Liver (tissue), 9 donors: ENCODE measurements around the gene PIGT. TPM values are rescaled to one million over a fixed set of nuclear protein-coding genes. Genes with fewer than 3 reads are reported as not detected.

Experiments
- DNase-seq: peaks from one replicate; pipeline ENCODE4 v3.0.0-alpha.2; 2017; ENCODE audit warnings: low spot score
- H3K27ac ChIP-seq, 2 donors: one replicate each; pipeline ENCODE4 v1.7.0; 2013; ENCODE audit warnings: inconsistent platforms in 2 of 2, low read length in 2 of 2, control low read depth in 1 of 2, low read depth in 1 of 2, mild to moderate bottlenecking in 1 of 2
- H3K27me3 ChIP-seq, 4 donors: one replicate each; pipeline versions ENCODE4 v1.6.1 to v1.7.0; 2013; ENCODE audit warnings: low read length in 3 of 4, inconsistent platforms in 1 of 4, mild to moderate bottlenecking in 1 of 4, moderate library complexity in 1 of 4; ENCODE audit not compliant: control insufficient read depth in 4 of 4, insufficient read depth in 4 of 4
- H3K36me3 ChIP-seq, 4 donors: one replicate each; pipeline versions ENCODE4 v1.6.1 to v1.7.0; 2013; ENCODE audit warnings: low read length in 3 of 4, mild to moderate bottlenecking in 3 of 4, low read depth in 1 of 4, moderate library complexity in 1 of 4; ENCODE audit not compliant: control insufficient read depth in 4 of 4, insufficient read depth in 3 of 4
- H3K4me1 ChIP-seq, 4 donors: one replicate each; pipeline versions ENCODE4 v1.6.1 to v1.7.0; 2013; ENCODE audit warnings: low read length in 3 of 4, mild to moderate bottlenecking in 3 of 4, moderate library complexity in 1 of 4; ENCODE audit not compliant: control insufficient read depth in 4 of 4, insufficient read depth in 4 of 4
- H3K4me3 ChIP-seq, 3 donors: one replicate each; pipeline versions ENCODE4 v1.6.1 to v1.7.0; 2013; ENCODE audit warnings: low read length in 3 of 3, control low read depth in 1 of 3, low read depth in 1 of 3, mild to moderate bottlenecking in 1 of 3
- H3K9ac ChIP-seq, 2 donors: one replicate each; pipeline ENCODE4 v1.7.0; 2013; ENCODE audit warnings: low read length in 2 of 2, mild to moderate bottlenecking in 2 of 2, moderate library complexity in 2 of 2, control low read depth in 1 of 2, low read depth in 1 of 2
- H3K9me3 ChIP-seq, 4 donors: one replicate each; pipeline versions ENCODE4 v1.6.1 to v1.7.0; 2013; ENCODE audit warnings: low read length in 3 of 4; ENCODE audit not compliant: control insufficient read depth in 4 of 4
- HNF4A ChIP-seq, 2 donors: conservative IDR thresholded peaks; 2 replicates each; pipeline ENCODE4 v1.6.1; 2016; ENCODE audit warnings: antibody characterized with exemption in 2 of 2, mild to moderate bottlenecking in 2 of 2
- NR2F2 ChIP-seq: IDR thresholded peaks from 2 replicates; pipeline ENCODE4 v1.6.1; 2016; ENCODE audit warnings: antibody characterized with exemption
- RAD21 ChIP-seq, 2 donors: IDR thresholded peaks; 2 replicates each; pipeline ENCODE4 v1.6.1; 2016; ENCODE audit warnings: antibody characterized with exemption in 2 of 2, mild to moderate bottlenecking in 2 of 2
- RXRA ChIP-seq, 2 donors: IDR thresholded peaks; 2 replicates each; pipeline ENCODE4 v1.6.1; 2017 to 2018; ENCODE audit warnings: antibody characterized with exemption in 2 of 2, mild to moderate bottlenecking in 1 of 2
- SP1 ChIP-seq: IDR thresholded peaks from 2 replicates; pipeline ENCODE4 v1.6.1; 2018; ENCODE audit warnings: antibody characterized with exemption, mild to moderate bottlenecking
- YY1 ChIP-seq: IDR thresholded peaks from 2 replicates; pipeline ENCODE4 v1.6.1; 2016; ENCODE audit warnings: antibody characterized with exemption, mild to moderate bottlenecking
- WGBS: extraction: QIAGEN DNeasy Blood & Tissue Kit; methylation state at CpG from one replicate; pipeline ENCODE4 v1.1.7; 2013; 5-methylcytosine and 5-hydroxymethylcytosine counted together
- polyA plus RNA-seq, 2 donors: library from polyadenylated mRNA; stranded (reverse) in 1 of 2; unstranded in 1 of 2; fragments of 200-250 nt in 1 of 2; fragments of >200 nt in 1 of 2; fragmentation: Nextera tagmentation in 1 of 2; extraction: Ambion mirVana in 1 of 2; gene quantifications; one replicate each; pipeline versions ENCODE4 v1.2.1 to v1.2.3, GENCODE V29; 2013 to 2015
- total RNA-seq, 2 donors: library from RNA; depleted of rRNA; stranded (reverse); fragments of >200 nt; gene quantifications; one replicate each; pipeline ENCODE4 v1.2.3, GENCODE V29; 2014
- TF ChIP-seq, protein P1 (sequence below): IDR thresholded peaks from 2 replicates; pipeline ENCODE4 v1.6.1; 2016; ENCODE audit warnings: antibody characterized with exemption
- TF ChIP-seq, protein P2 (sequence below): IDR thresholded peaks from 2 replicates; pipeline ENCODE4 v1.6.1; 2016; ENCODE audit warnings: antibody characterized with exemption
- TF ChIP-seq, protein P3 (sequence below): IDR thresholded peaks from 2 replicates; pipeline ENCODE4 v1.6.1; 2016; ENCODE audit warnings: antibody characterized with exemption
- TF ChIP-seq, protein P4 (sequence below): IDR thresholded peaks from 2 replicates; pipeline ENCODE4 v1.6.1; 2016; ENCODE audit warnings: antibody characterized with exemption, mild to moderate bottlenecking
- donor health status: healthy.
- donor health status: healthy.
- donor health status: healthy.
- donor health status: healthy.
- donor health status: healthy.

PIGT gene
- total and polyA plus RNA-seq, 4 donors = 14.4 to 64.5 (median 34.1) TPM

DNA sequence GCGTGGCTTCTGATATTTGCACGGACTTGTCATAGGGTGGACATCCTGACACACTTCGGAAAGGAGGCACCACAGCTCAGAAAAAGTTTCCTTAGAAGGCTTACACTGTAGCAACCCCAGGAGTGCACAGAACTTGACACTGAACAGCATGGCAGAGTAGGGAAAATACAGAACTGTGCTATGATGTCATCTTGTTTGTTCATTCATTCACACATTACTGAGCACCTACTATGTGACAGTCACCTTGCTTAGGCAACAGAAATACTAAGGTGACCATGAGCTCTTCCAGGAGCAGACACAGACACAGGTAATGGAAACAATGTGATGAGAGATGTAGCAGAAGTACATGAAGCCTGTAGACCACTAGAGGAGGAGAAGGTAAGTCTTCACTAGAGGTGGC lies 2.5 kb upstream of the PIGT start:
- 78% methylated on average over 3 of the region's 3 CpGs for WGBS
- H3K4me3 ChIP-seq = no peak overlapping the region
- TF ChIP-seq NR2F2 = no peak

DNA sequence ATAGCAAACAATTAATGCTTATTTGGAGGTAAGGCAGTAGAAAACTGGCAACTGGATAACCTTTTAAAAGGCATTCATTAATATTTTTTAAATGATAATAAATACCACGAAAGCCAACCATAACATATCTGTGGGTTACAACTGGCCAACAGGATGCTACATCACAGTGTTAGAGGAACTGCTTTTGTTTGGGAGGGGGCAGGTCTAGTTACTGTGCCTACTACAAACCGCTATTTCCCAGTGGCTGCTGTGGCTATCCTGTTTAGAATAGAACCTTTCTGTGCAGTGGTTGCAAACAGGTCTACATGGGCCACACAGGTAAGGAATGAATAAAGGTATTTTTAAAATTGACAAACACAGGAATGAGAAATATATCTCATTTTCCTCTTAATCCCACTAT lies 976 bp downstream of the PIGT start:
- Histone ChIP-seq H3K36me3 (peaks cover 7 to 22% (median 14%) of the 10 kb centered on the region in 4 donors), H3K4me1 (peaks cover 7 to 23% (median 12%) of the 10 kb centered on the region in 4 donors), H3K27ac (no peak overlapping the region), H3K27me3 (no peaks in the 10 kb centered on the region), H3K9me3 (no peaks in the 10 kb centered on the region), H3K4me3 (peak overlapping the region; percentile 72 to 87 (median 80)), H3K9ac (peak overlapping the region; percentile 53 to 61)
- DNase-seq = no peak
- TF ChIP-seq, protein P1, sequence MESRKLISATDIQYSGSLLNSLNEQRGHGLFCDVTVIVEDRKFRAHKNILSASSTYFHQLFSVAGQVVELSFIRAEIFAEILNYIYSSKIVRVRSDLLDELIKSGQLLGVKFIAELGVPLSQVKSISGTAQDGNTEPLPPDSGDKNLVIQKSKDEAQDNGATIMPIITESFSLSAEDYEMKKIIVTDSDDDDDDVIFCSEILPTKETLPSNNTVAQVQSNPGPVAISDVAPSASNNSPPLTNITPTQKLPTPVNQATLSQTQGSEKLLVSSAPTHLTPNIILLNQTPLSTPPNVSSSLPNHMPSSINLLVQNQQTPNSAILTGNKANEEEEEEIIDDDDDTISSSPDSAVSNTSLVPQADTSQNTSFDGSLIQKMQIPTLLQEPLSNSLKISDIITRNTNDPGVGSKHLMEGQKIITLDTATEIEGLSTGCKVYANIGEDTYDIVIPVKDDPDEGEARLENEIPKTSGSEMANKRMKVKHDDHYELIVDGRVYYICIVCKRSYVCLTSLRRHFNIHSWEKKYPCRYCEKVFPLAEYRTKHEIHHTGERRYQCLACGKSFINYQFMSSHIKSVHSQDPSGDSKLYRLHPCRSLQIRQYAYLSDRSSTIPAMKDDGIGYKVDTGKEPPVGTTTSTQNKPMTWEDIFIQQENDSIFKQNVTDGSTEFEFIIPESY = no peak
- TF ChIP-seq HNF4A (conservative IDR thresholded peaks at IDR 0.05) (no peak), RAD21 (IDR thresholded peaks at IDR 0.05) (no peak), RXRA (IDR thresholded peaks at IDR 0.05) (no peak), SP1 (no peak), YY1 (no peak)
- TF ChIP-seq, protein P2, sequence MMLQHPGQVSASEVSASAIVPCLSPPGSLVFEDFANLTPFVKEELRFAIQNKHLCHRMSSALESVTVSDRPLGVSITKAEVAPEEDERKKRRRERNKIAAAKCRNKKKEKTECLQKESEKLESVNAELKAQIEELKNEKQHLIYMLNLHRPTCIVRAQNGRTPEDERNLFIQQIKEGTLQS = no peak
- TF ChIP-seq, protein P3, sequence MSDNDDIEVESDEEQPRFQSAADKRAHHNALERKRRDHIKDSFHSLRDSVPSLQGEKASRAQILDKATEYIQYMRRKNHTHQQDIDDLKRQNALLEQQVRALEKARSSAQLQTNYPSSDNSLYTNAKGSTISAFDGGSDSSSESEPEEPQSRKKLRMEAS = no peak
- TF ChIP-seq, protein P4, sequence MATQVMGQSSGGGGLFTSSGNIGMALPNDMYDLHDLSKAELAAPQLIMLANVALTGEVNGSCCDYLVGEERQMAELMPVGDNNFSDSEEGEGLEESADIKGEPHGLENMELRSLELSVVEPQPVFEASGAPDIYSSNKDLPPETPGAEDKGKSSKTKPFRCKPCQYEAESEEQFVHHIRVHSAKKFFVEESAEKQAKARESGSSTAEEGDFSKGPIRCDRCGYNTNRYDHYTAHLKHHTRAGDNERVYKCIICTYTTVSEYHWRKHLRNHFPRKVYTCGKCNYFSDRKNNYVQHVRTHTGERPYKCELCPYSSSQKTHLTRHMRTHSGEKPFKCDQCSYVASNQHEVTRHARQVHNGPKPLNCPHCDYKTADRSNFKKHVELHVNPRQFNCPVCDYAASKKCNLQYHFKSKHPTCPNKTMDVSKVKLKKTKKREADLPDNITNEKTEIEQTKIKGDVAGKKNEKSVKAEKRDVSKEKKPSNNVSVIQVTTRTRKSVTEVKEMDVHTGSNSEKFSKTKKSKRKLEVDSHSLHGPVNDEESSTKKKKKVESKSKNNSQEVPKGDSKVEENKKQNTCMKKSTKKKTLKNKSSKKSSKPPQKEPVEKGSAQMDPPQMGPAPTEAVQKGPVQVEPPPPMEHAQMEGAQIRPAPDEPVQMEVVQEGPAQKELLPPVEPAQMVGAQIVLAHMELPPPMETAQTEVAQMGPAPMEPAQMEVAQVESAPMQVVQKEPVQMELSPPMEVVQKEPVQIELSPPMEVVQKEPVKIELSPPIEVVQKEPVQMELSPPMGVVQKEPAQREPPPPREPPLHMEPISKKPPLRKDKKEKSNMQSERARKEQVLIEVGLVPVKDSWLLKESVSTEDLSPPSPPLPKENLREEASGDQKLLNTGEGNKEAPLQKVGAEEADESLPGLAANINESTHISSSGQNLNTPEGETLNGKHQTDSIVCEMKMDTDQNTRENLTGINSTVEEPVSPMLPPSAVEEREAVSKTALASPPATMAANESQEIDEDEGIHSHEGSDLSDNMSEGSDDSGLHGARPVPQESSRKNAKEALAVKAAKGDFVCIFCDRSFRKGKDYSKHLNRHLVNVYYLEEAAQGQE = no peak
- 71% methylated on average over 2 of the region's 2 CpGs for WGBS

More for the DNA sequence above, 2.5 kb upstream of the PIGT start:
- H3K4me1 ChIP-seq = peaks cover 4 to 13% (median 11%) of the 10 kb centered on the region in 4 donors
- no peaks in the 10 kb centered on the region for H3K27me3 ChIP-seq
- no peak overlapping the region for H3K9ac ChIP-seq
- no peak overlapping the region for H3K27ac ChIP-seq
- peaks cover 0 to 3% (median 1%) of the 10 kb centered on the region in 4 donors for H3K36me3 ChIP-seq
- no peak for DNase-seq
- no peaks in the 10 kb centered on the region for H3K9me3 ChIP-seq
